ENCODE data around the gene TCEAL4. TPM values are rescaled to one million over a fixed set of nuclear protein-coding genes. Genes with fewer than 3 reads are reported as not detected.

The TCEAL4 gene
- total RNA-seq (10 to 100 TPM in 1 of 2 donors, 1 to 10 TPM in 1; 6.3 to 23.7 TPM), polyA plus RNA-seq (10 to 100 TPM; 49.8 to 50.5 TPM)

- Histone ChIP-seq H3K27me3 (ENCODE audit: control insufficient read depth in 4 of 4, insufficient read depth in 4 of 4, low read length in 3 of 4) (no peaks in the 10 kb centered on the region), H3K27ac (ENCODE audit: low read depth in 1 of 2, low read length in 2 of 2) (peak within 1 kb of the TSS; percentile 50 to 83), H3K36me3 (ENCODE audit: control insufficient read depth in 4 of 4, insufficient read depth in 3 of 4, low read depth in 1 of 4, low read length in 3 of 4) (peaks cover 0 to 2% (median 0%) of the 10 kb centered on the region in 4 donors), H3K4me1 (ENCODE audit: control insufficient read depth in 4 of 4, insufficient read depth in 4 of 4, low read length in 3 of 4) (no peaks in the 10 kb centered on the region), H3K4me3 (ENCODE audit: low read depth in 1 of 3, low read length in 3 of 3) (peak within 1 kb of the TSS; percentile 62 to 83 (median 62)), H3K9ac (ENCODE audit: low read depth in 1 of 2, low read length in 2 of 2) (peak within 1 kb of the TSS; percentile 4 to 68), H3K9me3 (ENCODE audit: control insufficient read depth in 4 of 4, low read length in 3 of 4) (no peaks in the 10 kb centered on the region)
- 2% methylated on average over 56 of the region's 56 CpGs for WGBS
- peak; percentile 49 for DNase-seq (ENCODE audit: low spot score)
- TF ChIP-seq REST (IDR thresholded peaks at IDR 0.05): peak; percentile 43
- TF ChIP-seq FOXA1 (IDR thresholded peaks at IDR 0.05): no peak
- no peak for TF ChIP-seq RAD21 (IDR thresholded peaks at IDR 0.05)
- no peak for TF ChIP-seq YY1 (IDR thresholded peaks at IDR 0.05)
- no peak for TF ChIP-seq NR2F2 (IDR thresholded peaks at IDR 0.05)
- TF ChIP-seq GABPA (IDR thresholded peaks at IDR 0.05 in 1 of 2, conservative IDR thresholded peaks at IDR 0.05 in 1 of 2): no peak
- TF ChIP-seq HNF4A (conservative IDR thresholded peaks at IDR 0.05): peak in 1 of 2 donors; percentile 12
These were observed at the start of gene TCEAL4 for GRCh38 chrX:103585411-103586313. TSS of gene TCEAL4 (plus strand) at chrX:103585515. CDS start at chrX:103586676, 1,161 bp downstream.

GRCh38 chrX:103536071-103536470 is 49.2 kb upstream of the TCEAL4 start:
- Histone ChIP-seq H3K27ac (ENCODE audit: low read depth in 1 of 2, low read length in 2 of 2) (no peak overlapping the region), H3K4me3 (ENCODE audit: low read depth in 1 of 3, low read length in 3 of 3) (no peak overlapping the region), H3K27me3 (ENCODE audit: control insufficient read depth in 4 of 4, insufficient read depth in 4 of 4, low read length in 3 of 4) (no peaks in the 10 kb centered on the region), H3K36me3 (ENCODE audit: control insufficient read depth in 4 of 4, insufficient read depth in 3 of 4, low read depth in 1 of 4, low read length in 3 of 4) (no peaks in the 10 kb centered on the region), H3K9ac (ENCODE audit: low read depth in 1 of 2, low read length in 2 of 2) (no peak overlapping the region), H3K9me3 (ENCODE audit: control insufficient read depth in 4 of 4, low read length in 3 of 4) (no peaks in the 10 kb centered on the region), H3K4me1 (ENCODE audit: control insufficient read depth in 4 of 4, insufficient read depth in 4 of 4, low read length in 3 of 4) (peaks cover 0 to 5% (median 2%) of the 10 kb centered on the region in 4 donors)
- no peak for DNase-seq (ENCODE audit: low spot score)
- TF ChIP-seq NR2F2 (IDR thresholded peaks at IDR 0.05): peak; percentile 38
- TF ChIP-seq GABPA (IDR thresholded peaks at IDR 0.05 in 1 of 2, conservative IDR thresholded peaks at IDR 0.05 in 1 of 2): no peak
- TF ChIP-seq SP1 (IDR thresholded peaks at IDR 0.05): peak; percentile 35
- TF ChIP-seq FOXA2 (IDR thresholded peaks at IDR 0.05): no peak

- DNase-seq (ENCODE audit: low spot score): no peak
- H3K27ac ChIP-seq (ENCODE audit: low read depth in 1 of 2, low read length in 2 of 2): no peak overlapping the region
- no peak overlapping the region for H3K4me3 ChIP-seq (ENCODE audit: low read depth in 1 of 3, low read length in 3 of 3)
- peaks cover 0 to 5% (median 2%) of the 10 kb centered on the region in 4 donors for H3K4me1 ChIP-seq (ENCODE audit: control insufficient read depth in 4 of 4, insufficient read depth in 4 of 4, low read length in 3 of 4)
- H3K36me3 ChIP-seq (ENCODE audit: control insufficient read depth in 4 of 4, insufficient read depth in 3 of 4, low read depth in 1 of 4, low read length in 3 of 4): no peaks in the 10 kb centered on the region
- H3K27me3 ChIP-seq (ENCODE audit: control insufficient read depth in 4 of 4, insufficient read depth in 4 of 4, low read length in 3 of 4): no peaks in the 10 kb centered on the region
- no peaks in the 10 kb centered on the region for H3K9me3 ChIP-seq (ENCODE audit: control insufficient read depth in 4 of 4, low read length in 3 of 4)
- H3K9ac ChIP-seq (ENCODE audit: low read depth in 1 of 2, low read length in 2 of 2): no peak overlapping the region
- TF ChIP-seq MAX (IDR thresholded peaks at IDR 0.05) (no peak), JUND (IDR thresholded peaks at IDR 0.05) (no peak), HNF4G (IDR thresholded peaks at IDR 0.05) (no peak), YY1 (IDR thresholded peaks at IDR 0.05) (no peak), TAF1 (conservative IDR thresholded peaks at IDR 0.05) (no peak), FOXA1 (IDR thresholded peaks at IDR 0.05) (no peak), GABPA (IDR thresholded peaks at IDR 0.05 in 1 of 2, conservative IDR thresholded peaks at IDR 0.05 in 1 of 2) (no peak), ATF3 (IDR thresholded peaks at IDR 0.05) (no peak), SP1 (IDR thresholded peaks at IDR 0.05) (no peak), FOXA2 (IDR thresholded peaks at IDR 0.05) (no peak), RAD21 (IDR thresholded peaks at IDR 0.05) (no peak), HNF4A (conservative IDR thresholded peaks at IDR 0.05) (no peak), RXRA (IDR thresholded peaks at IDR 0.05) (no peak), REST (IDR thresholded peaks at IDR 0.05) (no peak), ZBTB33 (IDR thresholded peaks at IDR 0.05) (no peak)
These were observed 48.6 kb upstream of the TCEAL4 start for GRCh38 chrX:103536732-103537131.

Measured in liver (tissue), 9 donors.